ENCODE data around the gene ZNF12. TPM values are rescaled to one million over a fixed set of nuclear protein-coding genes. Genes with fewer than 3 reads are reported as not detected.

Gene ZNF12
- total RNA-seq, 1 donor from 2014 or later, result 18.1 TPM

- no peak overlapping the region for H3K4me3 Mint-ChIP-seq (ENCODE audit: unreplicated experiment)
- H3K36me3 Mint-ChIP-seq (ENCODE audit: low read depth), result peaks cover 14% of the 10 kb centered on the region
- no peak overlapping the region for H3K27ac Mint-ChIP-seq (ENCODE audit: unreplicated experiment)
- H3K27me3 Mint-ChIP-seq (ENCODE audit: low read depth), result no peaks in the 10 kb centered on the region
- no peak for TF ChIP-seq CTCF (IDR thresholded peaks at IDR 0.05)
- no peak for DNase-seq (ENCODE audit: low spot score)
- no peaks in the 10 kb centered on the region for H3K9me3 Mint-ChIP-seq (ENCODE audit: low read depth)
- H3K4me1 Mint-ChIP-seq (ENCODE audit: low read depth), result no peaks in the 10 kb centered on the region
These were observed 50.9 kb downstream of the ZNF12 start for GRCh38 chr7:6655636-6656385.

GRCh38 chr7:6654842-6655610 is 51.7 kb downstream of the ZNF12 start:
- no peaks in the 10 kb centered on the region for H3K4me1 Mint-ChIP-seq (ENCODE audit: low read depth)
- H3K36me3 Mint-ChIP-seq (ENCODE audit: low read depth), result peaks cover 18% of the 10 kb centered on the region
- no peak overlapping the region for H3K27ac Mint-ChIP-seq (ENCODE audit: unreplicated experiment)
- TF ChIP-seq CTCF (IDR thresholded peaks at IDR 0.05), result no peak
- no peaks in the 10 kb centered on the region for H3K27me3 Mint-ChIP-seq (ENCODE audit: low read depth)
- DNase-seq (ENCODE audit: low spot score), result no peak
- H3K4me3 Mint-ChIP-seq (ENCODE audit: unreplicated experiment), result no peak overlapping the region
- no peaks in the 10 kb centered on the region for H3K9me3 Mint-ChIP-seq (ENCODE audit: low read depth)

GRCh38 chr7:6654113-6654841 is 52.5 kb downstream of the ZNF12 start:
- Mint-ChIP-seq H3K36me3 (ENCODE audit: low read depth) (peaks cover 18% of the 10 kb centered on the region), H3K27ac (ENCODE audit: unreplicated experiment) (no peak overlapping the region), H3K9me3 (ENCODE audit: low read depth) (no peaks in the 10 kb centered on the region), H3K4me3 (ENCODE audit: unreplicated experiment) (no peak overlapping the region), H3K27me3 (ENCODE audit: low read depth) (no peaks in the 10 kb centered on the region), H3K4me1 (ENCODE audit: low read depth) (no peaks in the 10 kb centered on the region)
- no peak for TF ChIP-seq CTCF (IDR thresholded peaks at IDR 0.05)
- DNase-seq (ENCODE audit: low spot score), result no peak

GRCh38 chr7:6653071-6654003 is 53.4 kb downstream of the ZNF12 start:
- no peak for TF ChIP-seq CTCF (IDR thresholded peaks at IDR 0.05)
- H3K4me1 Mint-ChIP-seq (ENCODE audit: low read depth), result no peaks in the 10 kb centered on the region
- H3K36me3 Mint-ChIP-seq (ENCODE audit: low read depth), result peaks cover 18% of the 10 kb centered on the region
- H3K4me3 Mint-ChIP-seq (ENCODE audit: unreplicated experiment), result no peak overlapping the region
- H3K27me3 Mint-ChIP-seq (ENCODE audit: low read depth), result no peaks in the 10 kb centered on the region
- H3K27ac Mint-ChIP-seq (ENCODE audit: unreplicated experiment), result no peak overlapping the region
- peak; percentile 73 for DNase-seq (ENCODE audit: low spot score)
- no peaks in the 10 kb centered on the region for H3K9me3 Mint-ChIP-seq (ENCODE audit: low read depth)
